ACHN (cell line): ENCODE results near the gene NFU1.
"Not testable (repeated sequence)": the region's sequence is repeated elsewhere in the genome, so short reads cannot be mapped to it uniquely, and the experiment has no call there.

ENCODE experiments used
- DNase-seq: peaks from one replicate; pipeline ENCODE4 v3.0.0-alpha.2; 2015
- in situ Hi-C: cut with HindIII; loops from 2 replicates; pipeline ENCODE4 v1.10.0; 2017; ENCODE audit warnings: low sequenced_read_pairs, low pct_ligation_motif_present, low pct_unique_long_range_greater_than_20kb

NFU1 gene

GRCh38 chr2:69372767-69373166, 64.5 kb downstream of the NFU1 start:
- no peak for DNase-seq
- in situ Hi-C loops = no loop called here

GRCh38 chr2:69369802-69370201, 67.4 kb downstream of the NFU1 start:
- in situ Hi-C loops = no loop called here
- no peak for DNase-seq

DNA sequence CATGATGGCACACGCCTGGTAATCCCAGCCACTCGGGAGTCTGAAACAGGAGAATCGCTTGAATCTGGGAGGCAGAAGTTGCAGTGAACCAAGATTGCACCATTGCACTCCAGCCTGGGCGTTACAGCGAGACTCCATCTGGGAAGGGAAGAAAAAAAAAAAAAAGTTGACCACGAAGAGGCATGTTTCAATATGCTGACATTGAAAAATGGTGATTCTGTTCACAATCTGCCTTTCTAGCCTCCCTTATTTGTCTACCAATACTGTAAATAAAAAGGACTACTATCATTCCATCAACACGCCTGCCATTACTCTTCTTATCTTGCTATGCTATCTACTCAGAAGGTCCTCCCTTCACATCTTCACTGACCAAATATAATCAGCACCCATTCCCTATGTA, 68.6 kb downstream of the NFU1 start:
- in situ Hi-C loops = no loop called here

DNA sequence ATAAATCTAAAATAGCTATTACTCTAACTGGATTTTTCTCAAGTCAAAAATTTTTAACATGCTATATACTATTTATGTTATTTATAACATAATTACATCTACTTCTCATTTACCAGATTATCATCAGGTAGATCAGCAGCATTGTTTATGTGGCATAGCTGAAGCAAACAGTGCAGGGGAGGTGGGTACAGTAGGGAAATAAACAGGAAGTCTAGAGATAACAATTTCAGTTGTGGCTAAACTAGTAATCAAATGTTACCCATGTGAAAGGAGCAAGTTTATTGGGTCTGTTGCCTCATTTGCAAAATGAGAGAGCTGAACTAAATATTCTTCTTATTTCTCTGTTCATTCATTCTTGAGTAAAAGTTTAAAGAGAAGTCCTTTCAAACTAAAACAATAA, 77.9 kb downstream of the NFU1 start:
- in situ Hi-C loops = no loop called here

More for the DNA sequence above, 68.6 kb downstream of the NFU1 start:
- DNase-seq = no peak

DNA sequence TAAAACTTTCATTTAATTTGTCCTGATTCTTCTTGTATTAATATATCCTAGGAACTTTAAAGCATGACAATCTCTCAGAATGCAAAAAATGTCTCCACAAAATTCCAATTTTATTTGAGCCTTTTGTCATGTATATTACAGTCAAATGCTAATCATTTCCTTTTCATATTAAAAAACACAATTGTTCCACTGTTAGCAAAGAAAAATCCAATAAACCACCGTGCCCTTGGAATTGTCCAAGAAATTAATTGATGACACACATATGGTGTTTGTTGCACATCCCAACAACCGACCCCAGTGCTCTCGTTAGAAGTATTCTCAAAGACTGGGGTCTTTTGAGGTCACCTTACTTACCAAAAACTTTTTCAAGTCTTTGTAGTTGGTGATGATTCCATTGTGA, 78.3 kb downstream of the NFU1 start:
- DNase-seq = no peak
- in situ Hi-C loops = no loop called here

More for the DNA sequence above, 77.9 kb downstream of the NFU1 start:
- DNase-seq = no peak

DNA sequence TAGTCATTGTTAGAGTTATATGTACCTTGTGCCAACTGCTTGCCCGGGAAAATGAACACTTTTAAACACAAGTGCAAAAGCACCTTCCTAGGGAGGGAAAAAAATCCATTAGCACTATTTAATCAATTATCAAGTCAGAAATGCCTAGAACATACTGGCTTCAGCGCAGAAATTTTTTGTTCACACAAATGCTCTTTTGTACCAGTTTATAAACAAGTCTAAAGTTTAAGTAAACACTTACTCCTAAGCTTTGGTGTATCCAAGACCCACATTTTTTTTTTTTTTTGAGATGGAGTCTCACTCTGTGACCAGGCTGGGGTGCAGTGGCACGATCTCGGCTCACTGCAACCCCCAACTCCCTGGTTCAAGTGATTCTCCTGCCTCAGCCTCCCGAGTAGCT, 80.8 kb downstream of the NFU1 start:
- no peak for DNase-seq
- in situ Hi-C loops = no loop called here

DNA sequence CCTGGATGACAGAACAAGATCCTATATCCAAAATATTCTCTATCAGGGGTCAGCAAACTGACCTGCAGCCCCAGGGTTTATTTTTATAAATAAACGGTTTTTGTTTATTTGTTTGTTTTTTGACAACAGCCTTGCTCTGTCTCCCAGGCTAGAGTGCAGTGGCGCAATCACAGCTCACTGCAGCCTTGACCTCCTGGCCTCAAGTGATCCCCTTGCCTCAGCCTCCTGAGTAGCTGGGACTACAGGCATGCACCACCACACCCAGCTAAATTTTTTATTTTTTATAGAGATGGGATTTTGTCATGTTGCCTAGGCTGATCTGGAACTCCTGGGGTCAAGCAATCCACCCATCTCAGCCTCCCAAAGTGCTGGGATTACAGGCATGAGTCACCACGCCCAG, 82.3 kb downstream of the NFU1 start:
- DNase-seq, in situ Hi-C loops: not testable (repeated sequence)

DNA sequence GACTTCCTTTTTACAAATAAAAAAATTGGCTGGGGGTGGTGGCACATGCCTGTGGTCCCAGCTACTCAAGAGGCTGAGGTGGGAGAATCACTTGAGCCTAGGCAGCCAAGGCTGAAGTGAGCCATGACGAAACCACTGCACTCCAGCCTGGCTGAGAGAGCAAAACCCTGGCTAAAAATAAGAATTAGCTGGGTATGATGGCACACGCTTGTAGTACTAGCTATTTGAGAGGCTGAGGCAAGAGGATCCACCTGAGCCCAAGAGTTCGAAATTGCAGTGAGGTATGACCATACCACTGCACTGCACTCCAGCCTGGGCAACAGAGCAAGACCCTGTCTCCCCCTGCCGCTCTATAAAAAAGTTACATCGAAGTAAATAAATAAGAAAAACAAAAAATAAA, 83.9 kb downstream of the NFU1 start:
- no peak for DNase-seq
- in situ Hi-C loops = no loop called here

- DNase-seq = no peak
- in situ Hi-C loops = no loop called here
Measured at GRCh38 chr2:69348781-69349180, 88.5 kb downstream of the NFU1 start.
